ENCODE data around the gene SMARCAL1. TPM values are rescaled to one million over a fixed set of nuclear protein-coding genes. Genes with fewer than 3 reads are reported as not detected.

SMARCAL1 gene
- total and polyA plus RNA-seq, 9 of the 15 experiments (the other 6 are each of a cell fraction or from before 2014, with no cell fraction given), result 8.2 to 27.9 (median 12.4) TPM

DNA sequence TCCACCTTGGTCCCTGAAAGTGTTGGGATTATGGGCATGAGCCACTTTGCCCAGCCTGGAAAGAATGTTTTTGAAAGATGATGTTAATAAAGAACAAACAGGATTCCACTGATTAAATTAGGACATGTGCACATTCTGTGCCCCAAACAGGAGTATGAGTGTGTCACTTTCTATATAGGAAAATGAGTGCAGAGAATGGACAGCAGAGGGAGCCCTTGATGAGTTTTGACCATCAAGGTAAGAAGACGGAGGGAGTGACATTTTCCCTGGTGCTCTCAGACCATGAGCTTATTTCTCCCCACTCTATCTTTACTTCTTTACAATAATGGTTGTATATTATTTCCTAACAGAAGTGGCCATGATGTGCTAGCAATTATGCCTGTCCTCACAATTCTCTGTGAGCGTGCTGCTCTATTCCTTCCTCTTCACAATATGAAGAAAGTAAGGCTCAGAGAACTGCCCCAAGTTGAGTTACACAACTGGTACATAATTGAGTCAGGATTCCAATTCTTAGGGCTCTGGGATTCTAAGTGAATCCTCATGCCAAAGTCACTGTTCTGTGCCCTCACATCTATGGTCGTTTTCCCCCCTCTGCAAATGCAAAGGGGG, 107.0 kb downstream of the SMARCAL1 start:
- CTCF ChIA-PET (ENCODE audit: low intra/inter-chr PET ratio), result interaction anchor here (4.5 kb wide), 1 partner anchor 147 kb away, joined by 21 read pairs; no protein-coding TSS in a partner anchor
- H3K79me2 ChIP-seq (ENCODE audit: control insufficient read depth, insufficient read depth, low read length), result no peaks in the 10 kb centered on the region
- no peak overlapping the region for H3K9ac ChIP-seq (ENCODE audit: insufficient read depth in 1 of 2, low read depth in 2 of 2, low read length in 2 of 2)
- DNase-seq (ENCODE audit: extremely low read depth in 1 of 4, low spot score in 3 of 4), result peak; percentile 41 to 75 (median 51)
- no peak overlapping the region for H3K27ac ChIP-seq (ENCODE audit: extremely low read depth, low read depth, low read length)
- no peaks in the 10 kb centered on the region for H3K27me3 ChIP-seq (ENCODE audit: control insufficient read depth in 2 of 2, insufficient read depth in 2 of 2, low read length in 2 of 2)
- no peaks in the 10 kb centered on the region; the same call in 1 of the 2 replicates for H4K20me1 ChIP-seq (replicated peaks; ENCODE audit: control insufficient read depth, insufficient read depth, low read length)
- intact Hi-C loops (cut with micrococcal nuclease) (loop anchor here (1.0 to 5.0 kb wide), 2 partner anchors 147 to 297 kb away; no protein-coding TSS in a partner anchor), in situ Hi-C loops (cut with MboI) (loop anchor here (5.0 kb wide), 1 partner anchor 148 kb away; no protein-coding TSS in a partner anchor)
- no peaks in the 10 kb centered on the region; a peak in 1 of 5 replicates for H3K4me1 ChIP-seq (replicated peaks in 1 of 2; ENCODE audit: control insufficient read depth in 2 of 2, insufficient read depth in 2 of 2, low read length in 2 of 2)
- no peaks in the 10 kb centered on the region for H3K36me3 ChIP-seq (ENCODE audit: control insufficient read depth, insufficient read depth, low read length)
- FAIRE-seq, result peak; percentile 70
- WGBS (ENCODE audit: insufficient coverage, low coverage, missing lambda C conversion rate), result 22% methylated on average over 2 of the region's 3 CpGs
- no peak overlapping the region for H3K4me3 ChIP-seq
- H2AFZ ChIP-seq (ENCODE audit: low read depth, low read length), result no peak overlapping the region
- peak; percentile 91 for ATAC-seq
- BruUV-seq (replicated peaks), result no TSS peak
- POLR2A ChIA-PET, result interaction anchor here (1.6 kb wide), 1 partner anchor 20 kb away, joined by 4 read pairs; the partner anchor contains the start of gene RPL37A
- H3K4me2 ChIP-seq (ENCODE audit: insufficient read depth, low read length), result no peak overlapping the region
- H3K9me1 ChIP-seq (ENCODE audit: control insufficient read depth, insufficient read depth, low read length), result no peaks in the 10 kb centered on the region
- no peaks in the 10 kb centered on the region for H3K9me3 ChIP-seq (replicated peaks; ENCODE audit: control insufficient read depth, insufficient read depth, low read depth, low read length)
- TF ChIP-seq ETV1 (tag; conservative IDR thresholded peaks at IDR 0.05; ENCODE audit: low read depth) (no peak), KAT2B (IDR thresholded peaks at IDR 0.05; ENCODE audit: low read depth, low read length) (no peak), SNIP1 (IDR thresholded peaks at IDR 0.05; ENCODE audit: low read depth) (no peak), CTCF (IDR thresholded peaks at IDR 0.05 in 2 of 3, conservative IDR thresholded peaks at IDR 0.05 in 1 of 3; ENCODE audit: insufficient read depth in 2 of 3, low read depth in 1 of 3, low read length in 3 of 3) (peak; percentile 46 to 60 (median 59); a peak in 5 of 6 replicates), RAD21 (CRISPR knock-in tag; conservative IDR thresholded peaks at IDR 0.05 in 1 of 2, IDR thresholded peaks at IDR 0.05 in 1 of 2) (peak; percentile 77 to 91), ZBED1 (IDR thresholded peaks at IDR 0.05) (no peak), NFE2 (IDR thresholded peaks at IDR 0.05; ENCODE audit: low read depth) (no peak), CGGBP1 (CRISPR knock-in tag; IDR thresholded peaks at IDR 0.05) (no peak), ZFX (CRISPR knock-in tag; IDR thresholded peaks at IDR 0.05) (no peak), ZNF583 (CRISPR knock-in tag; IDR thresholded peaks at IDR 0.05) (no peak), POLR2A (conservative IDR thresholded peaks at IDR 0.05) (no peak)
- TF ChIP-seq, protein P1, sequence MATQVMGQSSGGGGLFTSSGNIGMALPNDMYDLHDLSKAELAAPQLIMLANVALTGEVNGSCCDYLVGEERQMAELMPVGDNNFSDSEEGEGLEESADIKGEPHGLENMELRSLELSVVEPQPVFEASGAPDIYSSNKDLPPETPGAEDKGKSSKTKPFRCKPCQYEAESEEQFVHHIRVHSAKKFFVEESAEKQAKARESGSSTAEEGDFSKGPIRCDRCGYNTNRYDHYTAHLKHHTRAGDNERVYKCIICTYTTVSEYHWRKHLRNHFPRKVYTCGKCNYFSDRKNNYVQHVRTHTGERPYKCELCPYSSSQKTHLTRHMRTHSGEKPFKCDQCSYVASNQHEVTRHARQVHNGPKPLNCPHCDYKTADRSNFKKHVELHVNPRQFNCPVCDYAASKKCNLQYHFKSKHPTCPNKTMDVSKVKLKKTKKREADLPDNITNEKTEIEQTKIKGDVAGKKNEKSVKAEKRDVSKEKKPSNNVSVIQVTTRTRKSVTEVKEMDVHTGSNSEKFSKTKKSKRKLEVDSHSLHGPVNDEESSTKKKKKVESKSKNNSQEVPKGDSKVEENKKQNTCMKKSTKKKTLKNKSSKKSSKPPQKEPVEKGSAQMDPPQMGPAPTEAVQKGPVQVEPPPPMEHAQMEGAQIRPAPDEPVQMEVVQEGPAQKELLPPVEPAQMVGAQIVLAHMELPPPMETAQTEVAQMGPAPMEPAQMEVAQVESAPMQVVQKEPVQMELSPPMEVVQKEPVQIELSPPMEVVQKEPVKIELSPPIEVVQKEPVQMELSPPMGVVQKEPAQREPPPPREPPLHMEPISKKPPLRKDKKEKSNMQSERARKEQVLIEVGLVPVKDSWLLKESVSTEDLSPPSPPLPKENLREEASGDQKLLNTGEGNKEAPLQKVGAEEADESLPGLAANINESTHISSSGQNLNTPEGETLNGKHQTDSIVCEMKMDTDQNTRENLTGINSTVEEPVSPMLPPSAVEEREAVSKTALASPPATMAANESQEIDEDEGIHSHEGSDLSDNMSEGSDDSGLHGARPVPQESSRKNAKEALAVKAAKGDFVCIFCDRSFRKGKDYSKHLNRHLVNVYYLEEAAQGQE (IDR thresholded peaks at IDR 0.05; ENCODE audit: borderline replicate concordance), result peak; percentile 52; the same call in 1 of the 2 replicates
- TF ChIP-seq, protein P1 (CRISPR knock-in tag; IDR thresholded peaks at IDR 0.05; ENCODE audit: low read depth), result no peak

Data from K562 (cell line).